ENCODE results near the gene COQ8B.

The COQ8B gene

GRCh38 chr19:40682431-40682964 is 34.2 kb downstream of the COQ8B start:
- Histone ChIP-seq H2BK120ac (ENCODE audit: low read depth, low read length) (no peak overlapping the region), H3K14ac (ENCODE audit: low read length) (no peak overlapping the region), H3K4me1 (ENCODE audit: control insufficient read depth in 2 of 2, insufficient read depth in 1 of 2, low read depth in 1 of 2, low read length in 2 of 2) (no peaks in the 10 kb centered on the region), H2AFZ (ENCODE audit: low read length) (no peak overlapping the region), H4K91ac (ENCODE audit: low read depth, low read length, poor library complexity) (peak overlapping the region; percentile 46), H2BK15ac (ENCODE audit: low read length) (no peak overlapping the region), H3K9me3 (replicated peaks in 1 of 2; ENCODE audit: control insufficient read depth in 2 of 2, insufficient read depth in 1 of 2, low read depth in 1 of 2, low read length in 2 of 2) (peaks cover 0 to 1% of the 10 kb centered on the region in 2 donors), H2BK12ac (ENCODE audit: low read length) (peak overlapping the region; percentile 93), H3K79me1 (ENCODE audit: low read depth, low read length) (peaks cover 1% of the 10 kb centered on the region), H4K8ac (ENCODE audit: low read depth, low read length) (no peak overlapping the region), H3K4ac (ENCODE audit: low read length) (no peak overlapping the region), H3K27me3 (ENCODE audit: control insufficient read depth in 3 of 3, insufficient read depth in 3 of 3, low read depth in 1 of 3, low read length in 3 of 3) (no peaks in the 10 kb centered on the region), H3K4me3 (ENCODE audit: low read length in 2 of 2) (peak overlapping the region in 1 of 2 donors; percentile 23), H3K4me2 (ENCODE audit: insufficient read depth, low read length, poor library complexity, severe bottlenecking) (no peak overlapping the region), H3K9ac (ENCODE audit: low read depth, low read length, poor library complexity) (no peak overlapping the region), H2BK5ac (ENCODE audit: low read length) (no peak overlapping the region), H3K23ac (ENCODE audit: low read depth, low read length, poor library complexity) (peak overlapping the region; percentile 75), H3K36me3 (replicated peaks in 1 of 2; ENCODE audit: control insufficient read depth in 2 of 2, insufficient read depth in 2 of 2, low read length in 2 of 2) (peaks cover 40 to 68% of the 10 kb centered on the region in 2 donors), H2AK5ac (ENCODE audit: low read depth, low read length) (no peak overlapping the region), H3K18ac (ENCODE audit: low read length) (no peak overlapping the region), H3K27ac (replicated peaks; ENCODE audit: low read length) (no peak overlapping the region)
- DNase-seq (ENCODE audit: low spot score), result no peak
- no CpG with 5 or more reads among the region's 18 CpGs for WGBS, 2 donors (ENCODE audit: extremely low coverage in 2 of 2, insufficient read length in 2 of 2, insufficient replicate concordance in 1 of 2)

GRCh38 chr19:40681039-40681438 is 35.6 kb downstream of the COQ8B start:
- WGBS, 2 donors (ENCODE audit: extremely low coverage in 2 of 2, insufficient read length in 2 of 2, insufficient replicate concordance in 1 of 2), result no CpG with 5 or more reads among the region's 4 CpGs
- no peak overlapping the region for H3K4me2 ChIP-seq (ENCODE audit: insufficient read depth, low read length, poor library complexity, severe bottlenecking)
- H3K79me1 ChIP-seq (ENCODE audit: low read depth, low read length), result peaks cover 1% of the 10 kb centered on the region
- H3K23ac ChIP-seq (ENCODE audit: low read depth, low read length, poor library complexity), result no peak overlapping the region
- no peak overlapping the region for H4K91ac ChIP-seq (ENCODE audit: low read depth, low read length, poor library complexity)
- no peak overlapping the region for H2BK12ac ChIP-seq (ENCODE audit: low read length)
- H3K18ac ChIP-seq (ENCODE audit: low read length), result no peak overlapping the region
- DNase-seq (ENCODE audit: low spot score), result no peak
- H3K9ac ChIP-seq (ENCODE audit: low read depth, low read length, poor library complexity), result no peak overlapping the region
- no peak overlapping the region for H2AK5ac ChIP-seq (ENCODE audit: low read depth, low read length)
- no peaks in the 10 kb centered on the region for H3K27me3 ChIP-seq (ENCODE audit: control insufficient read depth in 3 of 3, insufficient read depth in 3 of 3, low read depth in 1 of 3, low read length in 3 of 3)
- H2BK120ac ChIP-seq (ENCODE audit: low read depth, low read length), result no peak overlapping the region
- no peaks in the 10 kb centered on the region for H3K4me1 ChIP-seq (ENCODE audit: control insufficient read depth in 2 of 2, insufficient read depth in 1 of 2, low read depth in 1 of 2, low read length in 2 of 2)
- no peak overlapping the region for H2AFZ ChIP-seq (ENCODE audit: low read length)
- H2BK15ac ChIP-seq (ENCODE audit: low read length), result no peak overlapping the region
- H3K14ac ChIP-seq (ENCODE audit: low read length), result no peak overlapping the region
- H3K4me3 ChIP-seq (ENCODE audit: low read length in 2 of 2), result no peak overlapping the region
- peaks cover 41 to 73% of the 10 kb centered on the region in 2 donors for H3K36me3 ChIP-seq (replicated peaks in 1 of 2; ENCODE audit: control insufficient read depth in 2 of 2, insufficient read depth in 2 of 2, low read length in 2 of 2)
- H3K27ac ChIP-seq (replicated peaks; ENCODE audit: low read length), result no peak overlapping the region
- no peak overlapping the region for H3K4ac ChIP-seq (ENCODE audit: low read length)
- H2BK5ac ChIP-seq (ENCODE audit: low read length), result no peak overlapping the region
- H4K8ac ChIP-seq (ENCODE audit: low read depth, low read length), result no peak overlapping the region
- H3K9me3 ChIP-seq (replicated peaks in 1 of 2; ENCODE audit: control insufficient read depth in 2 of 2, insufficient read depth in 1 of 2, low read depth in 1 of 2, low read length in 2 of 2), result peaks cover 0 to 1% of the 10 kb centered on the region in 2 donors

- Histone ChIP-seq H3K4me3 (ENCODE audit: low read length in 2 of 2) (no peak overlapping the region), H3K36me3 (replicated peaks in 1 of 2; ENCODE audit: control insufficient read depth in 2 of 2, insufficient read depth in 2 of 2, low read length in 2 of 2) (peaks cover 43 to 80% of the 10 kb centered on the region in 2 donors), H4K91ac (ENCODE audit: low read depth, low read length, poor library complexity) (no peak overlapping the region), H2BK15ac (ENCODE audit: low read length) (no peak overlapping the region), H3K79me1 (ENCODE audit: low read depth, low read length) (peaks cover 1% of the 10 kb centered on the region), H3K9ac (ENCODE audit: low read depth, low read length, poor library complexity) (no peak overlapping the region), H4K8ac (ENCODE audit: low read depth, low read length) (no peak overlapping the region), H2AFZ (ENCODE audit: low read length) (no peak overlapping the region), H2BK120ac (ENCODE audit: low read depth, low read length) (no peak overlapping the region), H3K27ac (replicated peaks; ENCODE audit: low read length) (no peak overlapping the region), H3K18ac (ENCODE audit: low read length) (no peak overlapping the region), H2BK12ac (ENCODE audit: low read length) (no peak overlapping the region), H3K9me3 (replicated peaks in 1 of 2; ENCODE audit: control insufficient read depth in 2 of 2, insufficient read depth in 1 of 2, low read depth in 1 of 2, low read length in 2 of 2) (no peaks in the 10 kb centered on the region), H3K14ac (ENCODE audit: low read length) (no peak overlapping the region), H2BK5ac (ENCODE audit: low read length) (no peak overlapping the region), H3K4ac (ENCODE audit: low read length) (no peak overlapping the region), H3K23ac (ENCODE audit: low read depth, low read length, poor library complexity) (peak overlapping the region; percentile 47), H3K4me1 (ENCODE audit: control insufficient read depth in 2 of 2, insufficient read depth in 1 of 2, low read depth in 1 of 2, low read length in 2 of 2) (no peaks in the 10 kb centered on the region), H3K4me2 (ENCODE audit: insufficient read depth, low read length, poor library complexity, severe bottlenecking) (no peak overlapping the region), H3K27me3 (ENCODE audit: control insufficient read depth in 3 of 3, insufficient read depth in 3 of 3, low read depth in 1 of 3, low read length in 3 of 3) (no peaks in the 10 kb centered on the region), H2AK5ac (ENCODE audit: low read depth, low read length) (no peak overlapping the region)
- DNase-seq (ENCODE audit: low spot score), result no peak
- WGBS, 2 donors (ENCODE audit: extremely low coverage in 2 of 2, insufficient read length in 2 of 2, insufficient replicate concordance in 1 of 2), result no CpG with 5 or more reads among the region's 23 CpGs
Measured at GRCh38 chr19:40677156-40677555, 39.5 kb downstream of the COQ8B start.

GRCh38 chr19:40674291-40674690 is 42.4 kb downstream of the COQ8B start:
- DNase-seq (ENCODE audit: low spot score), result no peak
- H4K8ac ChIP-seq (ENCODE audit: low read depth, low read length), result no peak overlapping the region
- no peak overlapping the region for H2AFZ ChIP-seq (ENCODE audit: low read length)
- peak overlapping the region; percentile 47 for H3K9ac ChIP-seq (ENCODE audit: low read depth, low read length, poor library complexity)
- H3K27ac ChIP-seq (replicated peaks; ENCODE audit: low read length), result no peak overlapping the region
- H3K14ac ChIP-seq (ENCODE audit: low read length), result no peak overlapping the region
- no peak overlapping the region for H2AK5ac ChIP-seq (ENCODE audit: low read depth, low read length)
- no peak overlapping the region for H2BK12ac ChIP-seq (ENCODE audit: low read length)
- no peak overlapping the region for H2BK5ac ChIP-seq (ENCODE audit: low read length)
- H2BK120ac ChIP-seq (ENCODE audit: low read depth, low read length), result no peak overlapping the region
- peaks cover 0 to 7% of the 10 kb centered on the region in 2 donors for H3K9me3 ChIP-seq (replicated peaks in 1 of 2; ENCODE audit: control insufficient read depth in 2 of 2, insufficient read depth in 1 of 2, low read depth in 1 of 2, low read length in 2 of 2)
- no peak overlapping the region for H3K18ac ChIP-seq (ENCODE audit: low read length)
- no peaks in the 10 kb centered on the region for H3K27me3 ChIP-seq (ENCODE audit: control insufficient read depth in 3 of 3, insufficient read depth in 3 of 3, low read depth in 1 of 3, low read length in 3 of 3)
- no peak overlapping the region for H4K91ac ChIP-seq (ENCODE audit: low read depth, low read length, poor library complexity)
- no peak overlapping the region for H3K4ac ChIP-seq (ENCODE audit: low read length)
- H2BK15ac ChIP-seq (ENCODE audit: low read length), result no peak overlapping the region
- peaks cover 54 to 86% of the 10 kb centered on the region in 2 donors for H3K36me3 ChIP-seq (replicated peaks in 1 of 2; ENCODE audit: control insufficient read depth in 2 of 2, insufficient read depth in 2 of 2, low read length in 2 of 2)
- peak overlapping the region; percentile 16 for H3K23ac ChIP-seq (ENCODE audit: low read depth, low read length, poor library complexity)
- H3K4me2 ChIP-seq (ENCODE audit: insufficient read depth, low read length, poor library complexity, severe bottlenecking), result no peak overlapping the region
- H3K4me1 ChIP-seq (ENCODE audit: control insufficient read depth in 2 of 2, insufficient read depth in 1 of 2, low read depth in 1 of 2, low read length in 2 of 2), result no peaks in the 10 kb centered on the region
- no peaks in the 10 kb centered on the region for H3K79me1 ChIP-seq (ENCODE audit: low read depth, low read length)
- no CpG with 5 or more reads among the region's 3 CpGs for WGBS, 2 donors (ENCODE audit: extremely low coverage in 2 of 2, insufficient read length in 2 of 2, insufficient replicate concordance in 1 of 2)
- H3K4me3 ChIP-seq (ENCODE audit: low read length in 2 of 2), result no peak overlapping the region

Data from neuronal stem cell (in vitro differentiated cells).